DND-41 (cell line): ENCODE results near the gene DAPK3.

Experiments used
- ATAC-seq: fragments of 200-7000 bp; cut with Tn5 transposase; 3 replicates; pipeline ENCODE4 v1.9.1; 2021; ENCODE audit warnings: low read depth; ENCODE audit not compliant: insufficient read depth
- DNase-seq: peaks from one replicate; pipeline ENCODE4 v3.0.0-alpha.2; 2020
- H2AFZ ChIP-seq: 2 replicates; pipeline ENCODE4 v1.6.0; 2012; ENCODE audit warnings: low read depth, low read length
- H3K27ac ChIP-seq: 2 replicates; pipeline ENCODE4 v1.5.1; 2012; ENCODE audit warnings: low read length, inconsistent platforms
- H3K27me3 ChIP-seq: fragments of 200-600 bp; sonication (generic); 2 replicates; pipeline ENCODE4 v1.6.0; 2012; ENCODE audit warnings: low read length, mild to moderate bottlenecking, inconsistent platforms; ENCODE audit not compliant: insufficient read depth, poor library complexity
- H3K36me3 ChIP-seq: 2 replicates; pipeline ENCODE4 v1.5.1; 2012; ENCODE audit warnings: low read length, inconsistent platforms; ENCODE audit not compliant: insufficient read depth
- H3K4me1 ChIP-seq: 2 replicates; pipeline ENCODE4 v1.5.1; 2012; ENCODE audit warnings: mild to moderate bottlenecking, low read length; ENCODE audit not compliant: insufficient read depth
- H3K4me2 ChIP-seq: 2 replicates; pipeline ENCODE4 v1.6.0; 2012; ENCODE audit warnings: mild to moderate bottlenecking, moderate library complexity, low read length, inconsistent platforms; ENCODE audit not compliant: insufficient read depth
- H3K4me3 ChIP-seq, 2 experiments: fragments of 200-600 bp in 1 of 2; shearing (Covaris generic) in 1 of 2; 2 replicates each; pipeline ENCODE4 v1.5.1; 2012 to 2016; ENCODE audit warnings: inconsistent platforms in 2 of 2, low read length in 2 of 2, mild to moderate bottlenecking in 2 of 2, low read depth in 1 of 2, moderate library complexity in 1 of 2
- H3K79me2 ChIP-seq: 2 replicates; pipeline ENCODE4 v1.6.0; 2012; ENCODE audit warnings: low read length, inconsistent platforms; ENCODE audit not compliant: insufficient read depth
- H3K9ac ChIP-seq: 2 replicates; pipeline ENCODE4 v1.6.0; 2012; ENCODE audit warnings: low read depth, mild to moderate bottlenecking, inconsistent platforms, low read length, moderate library complexity
- H3K9me3 ChIP-seq: 2 replicates; pipeline ENCODE4 v1.5.1; 2012; ENCODE audit warnings: low read length, moderate library complexity, mild to moderate bottlenecking, inconsistent platforms; ENCODE audit not compliant: insufficient read depth, severe bottlenecking
- H4K20me1 ChIP-seq: 2 replicates; pipeline ENCODE4 v1.6.0; 2012; ENCODE audit warnings: low read length; ENCODE audit not compliant: insufficient read depth
- CTCF ChIP-seq: IDR thresholded peaks from 2 replicates; pipeline ENCODE4 v1.5.1; 2012; ENCODE audit warnings: borderline replicate concordance, low read length, moderate library complexity, mild to moderate bottlenecking; ENCODE audit not compliant: poor library complexity, severe bottlenecking; ENCODE audit errors: extremely low read depth
- EZH2 ChIP-seq: IDR thresholded peaks from 3 replicates; pipeline ENCODE4 v1.6.1; 2012; ENCODE audit warnings: borderline replicate concordance, low read depth, mild to moderate bottlenecking, moderate library complexity, low read length, inconsistent platforms; ENCODE audit not compliant: severe bottlenecking

DAPK3 gene

GRCh38 chr19:3936506-3937442, 34.1 kb downstream of the DAPK3 start:
- Histone ChIP-seq H3K79me2 (no peaks in the 10 kb centered on the region), H3K4me3 (no peak overlapping the region), H3K9ac (no peak overlapping the region), H3K4me2 (no peak overlapping the region), H2AFZ (no peak overlapping the region), H3K36me3 (no peaks in the 10 kb centered on the region), H3K27ac (no peak overlapping the region), H3K9me3 (no peaks in the 10 kb centered on the region), H3K27me3 (no peaks in the 10 kb centered on the region), H3K4me1 (no peaks in the 10 kb centered on the region), H4K20me1 (no peaks in the 10 kb centered on the region)
- TF ChIP-seq CTCF (no peak), EZH2 (no peak)
- ATAC-seq (no peak), DNase-seq (no peak)

- Histone ChIP-seq H3K27me3 (no peaks in the 10 kb centered on the region), H3K36me3 (no peaks in the 10 kb centered on the region), H2AFZ (no peak within 1 kb of the TSS), H3K4me2 (no peak within 1 kb of the TSS), H4K20me1 (no peaks in the 10 kb centered on the region), H3K9ac (no peak within 1 kb of the TSS), H3K9me3 (no peaks in the 10 kb centered on the region), H3K4me1 (no peaks in the 10 kb centered on the region), H3K79me2 (no peaks in the 10 kb centered on the region), H3K4me3 (no peak within 1 kb of the TSS), H3K27ac (no peak within 1 kb of the TSS)
- TF ChIP-seq EZH2, result no peak
- TF ChIP-seq CTCF, result no peak
- no peak for ATAC-seq
- DNase-seq, result no peak
Measured at GRCh38 chr19:3932931-3933810, 37.7 kb downstream of the DAPK3 start, which contains the start of gene NMRK2. Gene NMRK2, plus strand, starts transcription at chr19:3933069. Its CDS starts 603 bp downstream, at chr19:3933672.

DNA sequence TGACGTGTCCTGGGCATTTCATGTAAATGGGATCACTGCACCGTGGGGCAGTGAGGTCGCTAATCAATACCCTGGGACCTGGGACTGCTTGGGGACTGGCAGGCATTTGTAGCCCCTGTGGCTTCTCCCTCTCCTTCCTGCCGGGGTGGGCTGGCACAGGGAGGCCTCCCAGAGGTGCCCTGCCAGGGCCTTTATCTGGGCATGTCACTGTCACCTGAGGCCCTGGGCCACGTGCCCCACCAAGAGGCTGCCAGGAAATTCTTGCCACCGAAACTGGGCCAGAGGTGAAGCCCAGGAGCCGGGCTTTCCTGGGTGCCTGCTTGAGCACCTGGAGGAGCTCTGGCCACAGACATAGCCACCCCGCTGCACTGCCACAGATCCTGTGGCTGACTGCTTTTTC, 39.9 kb downstream of the DAPK3 start:
- TF ChIP-seq EZH2 (no peak), CTCF (no peak)
- DNase-seq (no peak), ATAC-seq (no peak)
- H3K79me2 ChIP-seq, result no peaks in the 10 kb centered on the region
- no peaks in the 10 kb centered on the region for H4K20me1 ChIP-seq
- no peaks in the 10 kb centered on the region for H3K4me1 ChIP-seq
- no peak overlapping the region for H3K9ac ChIP-seq
- no peak overlapping the region for H3K4me2 ChIP-seq
- H3K27me3 ChIP-seq, result no peaks in the 10 kb centered on the region
- H3K36me3 ChIP-seq, result no peaks in the 10 kb centered on the region
- H3K4me3 ChIP-seq, result no peak overlapping the region
- H3K9me3 ChIP-seq, result no peaks in the 10 kb centered on the region
- no peak overlapping the region for H2AFZ ChIP-seq
- no peak overlapping the region for H3K27ac ChIP-seq
